Measurements from ENCODE around the gene RRP36.
"Not testable (repeated sequence)": the region's sequence is repeated elsewhere in the genome, so short reads cannot be mapped to it uniquely, and the experiment has no call there.

Gene RRP36

GRCh38 chr6:43021270-43022047 lies at the start of gene RRP36:
Gene RRP36, plus strand, starts transcription at chr6:43021623. Its CDS starts 32 bp downstream, at chr6:43021655.
- DNase-seq = peak; percentile 62

DNA sequence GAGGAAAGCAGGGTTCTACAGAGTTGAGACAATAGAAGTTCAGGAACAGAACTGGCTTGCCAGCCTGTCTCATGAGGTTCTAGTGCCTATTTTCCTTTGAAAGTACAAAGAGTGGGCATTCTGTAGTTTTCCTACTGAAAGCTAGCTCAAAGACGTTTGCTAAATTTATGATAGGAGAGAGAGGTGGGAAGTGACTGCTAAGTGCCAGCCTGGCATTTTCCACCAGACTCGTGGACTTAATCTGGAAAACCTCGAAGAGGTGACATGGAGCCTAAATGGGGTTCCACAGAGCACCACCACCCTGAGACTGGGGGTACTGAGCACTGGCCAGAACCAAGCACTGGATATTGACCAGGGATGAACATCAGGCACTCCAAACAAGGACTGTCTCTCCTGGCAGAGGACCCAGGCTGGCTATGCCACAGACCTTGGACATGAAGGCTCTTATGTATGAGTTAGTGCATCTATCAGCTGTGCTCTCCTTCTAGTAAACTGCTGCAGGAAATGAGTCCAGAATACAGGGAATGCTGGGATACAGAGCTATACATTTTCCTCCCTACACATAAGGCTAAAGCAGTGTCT lies 49.6 kb upstream of the RRP36 start:
- no peak for DNase-seq

GRCh38 chr6:42973926-42974325 lies 47.5 kb upstream of the RRP36 start:
- DNase-seq = peak; percentile 52 to 92

GRCh38 chr6:42974919-42975505 lies 46.4 kb upstream of the RRP36 start:
- DNase-seq = no peak

DNA sequence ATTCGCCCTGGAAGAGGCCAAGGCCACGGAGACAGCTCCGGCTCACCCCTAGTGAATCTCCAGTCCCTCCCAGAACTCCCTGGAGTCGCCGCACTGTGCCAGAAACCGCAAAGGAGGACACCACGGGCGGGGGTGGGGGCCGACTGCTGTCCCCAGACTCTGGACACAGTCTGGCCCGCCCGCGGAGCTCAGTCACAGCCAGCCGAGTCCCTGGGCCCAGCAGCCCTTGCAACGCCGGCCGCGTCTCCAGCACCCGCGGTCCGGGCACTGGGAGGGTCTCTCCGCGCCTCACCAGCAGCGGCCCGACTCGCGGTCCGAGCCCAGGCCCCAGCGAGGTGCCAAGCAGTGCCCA lies 43.0 kb upstream of the RRP36 start:
- DNase-seq = peak; percentile 37 to 40

GRCh38 chr6:42978839-42979522 lies 42.4 kb upstream of the RRP36 start, which contains the start of gene PEX6:
Gene PEX6, minus strand, starts transcription at chr6:42979181. Its CDS starts 31 bp downstream, at chr6:42979150.
- peak; percentile 74 to 82 for DNase-seq

DNA sequence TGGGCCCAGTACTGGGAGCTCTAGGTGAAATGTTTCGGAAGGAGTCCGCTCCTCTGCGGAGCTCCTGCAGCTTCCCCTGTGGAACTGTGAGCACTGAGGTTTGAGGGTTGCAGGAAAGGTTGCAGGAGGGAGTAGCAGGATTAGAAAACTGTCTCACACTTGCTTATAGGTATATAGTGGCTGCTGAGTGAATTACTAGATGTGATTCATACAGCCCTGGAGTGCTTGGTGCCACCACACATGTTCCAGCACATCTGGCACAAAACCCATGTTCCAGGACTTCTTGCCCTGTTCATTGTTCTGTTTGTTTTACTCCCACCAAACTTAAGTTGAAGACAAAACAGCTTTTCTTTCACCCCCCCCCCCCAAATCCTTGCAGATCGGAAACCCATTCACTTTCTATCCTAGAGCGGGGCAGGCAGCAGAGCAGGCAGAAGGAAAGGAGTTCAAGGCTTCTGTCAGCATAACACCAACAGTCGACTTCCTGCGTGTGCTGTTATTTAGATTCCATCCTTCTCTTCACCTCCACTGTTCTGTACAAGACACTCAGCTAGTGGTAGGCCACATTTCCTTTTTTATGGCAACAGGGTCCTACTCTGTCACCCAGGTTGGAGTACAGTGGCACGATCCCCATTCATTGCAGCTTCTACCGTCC lies 41.8 kb upstream of the RRP36 start:
- no peak for DNase-seq

DNA sequence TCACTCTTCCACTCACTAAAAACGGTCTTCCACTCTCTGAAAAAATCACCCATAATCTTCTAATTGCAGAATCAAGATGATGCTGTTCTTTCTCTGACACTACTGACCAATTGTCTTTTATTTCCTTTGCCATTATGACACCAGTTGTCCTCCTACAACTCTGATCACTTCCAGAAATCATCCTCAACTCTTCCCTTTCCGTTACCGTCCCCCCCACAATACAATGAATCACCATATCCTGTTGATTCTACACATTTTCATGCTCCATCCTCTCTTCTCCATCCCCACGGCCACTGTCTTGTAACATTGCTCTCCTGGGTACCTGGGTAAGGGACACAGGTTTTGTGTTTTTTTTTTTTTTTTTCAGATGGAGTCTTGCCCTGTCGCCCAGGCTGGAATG lies 39.6 kb upstream of the RRP36 start:
- no peak for DNase-seq

- peak; percentile 98 to 99 for DNase-seq
Measured at GRCh38 chr6:42984001-42984923, 37.2 kb upstream of the RRP36 start, which contains the start of gene PPP2R5D. Gene PPP2R5D, plus strand, starts transcription at chr6:42984570. Its CDS starts 108 bp downstream, at chr6:42984678.

GRCh38 chr6:42984924-42985475 lies 36.4 kb upstream of the RRP36 start:
- DNase-seq = no peak

- DNase-seq = no peak
Measured at GRCh38 chr6:42987533-42988451, 33.6 kb upstream of the RRP36 start.

DNA sequence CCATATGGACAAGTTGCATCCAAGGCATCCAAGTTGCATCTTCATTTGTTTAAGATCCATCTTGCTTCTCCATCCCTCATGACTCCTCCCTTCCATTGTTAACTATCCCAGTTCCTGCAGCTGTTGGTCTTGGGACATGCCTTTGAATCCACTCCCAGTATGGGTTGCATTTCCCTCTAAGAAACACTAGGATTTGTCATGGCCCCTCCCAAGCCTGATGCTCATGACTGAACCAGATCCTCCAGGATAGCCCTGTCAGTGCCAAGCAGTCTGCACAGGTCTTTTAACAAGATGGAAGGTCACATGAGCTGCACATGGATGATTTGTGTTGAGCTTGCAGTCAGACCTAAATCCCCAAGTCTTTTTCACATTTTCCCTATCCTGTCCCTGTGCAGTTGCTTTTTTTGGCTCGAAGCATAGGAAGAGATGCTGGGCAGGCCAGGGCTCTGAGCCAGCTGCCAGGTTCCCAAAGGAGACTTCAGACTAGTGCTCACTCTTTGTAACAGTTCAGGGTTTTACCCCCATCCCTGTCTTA lies 32.9 kb upstream of the RRP36 start:
- DNase-seq = no peak

GRCh38 chr6:42989923-42990322 lies 31.5 kb upstream of the RRP36 start:
- DNase-seq = no peak

GRCh38 chr6:42993445-42993844 lies 28.0 kb upstream of the RRP36 start:
- DNase-seq = no peak

- no peak for DNase-seq
Measured at GRCh38 chr6:42996513-42996912, 24.9 kb upstream of the RRP36 start.

DNA sequence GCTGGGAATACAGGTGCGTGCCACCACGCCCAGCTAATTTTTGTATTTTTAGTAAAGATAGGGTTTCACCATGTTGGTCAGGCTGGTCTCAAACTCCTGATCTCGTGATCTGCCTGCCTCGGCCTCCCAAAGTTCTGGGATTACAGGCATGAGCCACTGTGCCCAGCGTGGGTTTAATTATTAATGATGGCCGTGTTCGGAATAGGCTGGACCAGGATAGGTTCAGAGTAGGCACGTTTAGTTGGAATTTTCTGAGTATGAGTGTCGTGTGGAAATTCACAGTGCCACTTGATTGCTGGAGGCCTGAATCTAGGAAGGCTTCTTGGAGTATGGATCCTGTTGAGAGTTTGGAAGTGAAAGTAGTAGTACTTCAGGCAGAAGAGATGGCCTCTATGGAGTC lies 23.2 kb upstream of the RRP36 start:
- DNase-seq = not testable (repeated sequence)

GRCh38 chr6:43001843-43002242 lies 19.6 kb upstream of the RRP36 start:
- no peak for DNase-seq

GRCh38 chr6:43005844-43006243 lies 15.6 kb upstream of the RRP36 start:
- DNase-seq = no peak

GRCh38 chr6:43006251-43006650 lies 15.2 kb upstream of the RRP36 start:
- no peak for DNase-seq

- no peak for DNase-seq
Measured at GRCh38 chr6:43007126-43007525, 14.3 kb upstream of the RRP36 start.

Data from inflammatory macrophage treated with lipopolysaccharide for 1 hour (primary cell).